ENCODE data around the gene ADARB1. TPM values are rescaled to one million over a fixed set of nuclear protein-coding genes. Genes with fewer than 3 reads are reported as not detected.

Gene ADARB1
- total and polyA plus RNA-seq, 9 donors, result 6.0 to 23.7 (median 16.3) TPM

DNA sequence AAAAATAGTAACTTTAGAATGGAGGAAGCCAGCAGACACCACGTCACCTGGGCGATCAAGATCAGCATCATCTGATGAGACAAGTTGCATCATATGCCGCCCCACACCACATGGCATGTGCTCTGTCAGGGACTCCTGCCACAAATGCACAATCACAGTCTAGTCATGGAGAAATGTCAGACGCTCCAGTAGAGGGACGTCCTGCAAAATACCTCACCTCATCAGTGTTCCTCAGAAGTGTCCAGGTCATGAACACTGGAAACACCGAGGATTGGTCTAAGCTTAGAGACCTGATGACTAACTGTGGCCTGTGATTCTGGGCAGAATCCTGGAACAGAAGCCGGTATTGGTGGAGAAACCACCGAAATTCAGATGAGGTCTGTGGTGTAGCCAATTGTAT lies 14.3 kb downstream of the ADARB1 start:
- H3K27ac ChIP-seq, result no peak overlapping the region
- H3K9me3 ChIP-seq, result no peaks in the 10 kb centered on the region
- no peaks in the 10 kb centered on the region for H3K4me1 ChIP-seq (ENCODE audit: insufficient read depth)
- intact Hi-C loops (cut with DNase I), result no loop called here
- no peak for DNase-seq
- no peaks in the 10 kb centered on the region for H3K36me3 ChIP-seq
- 94 to 96% (median 95%) methylated on average over 8 of the region's 8 CpGs for WGBS, 3 donors
- H3K4me3 ChIP-seq, result no peak overlapping the region
- TF ChIP-seq, protein P1, sequence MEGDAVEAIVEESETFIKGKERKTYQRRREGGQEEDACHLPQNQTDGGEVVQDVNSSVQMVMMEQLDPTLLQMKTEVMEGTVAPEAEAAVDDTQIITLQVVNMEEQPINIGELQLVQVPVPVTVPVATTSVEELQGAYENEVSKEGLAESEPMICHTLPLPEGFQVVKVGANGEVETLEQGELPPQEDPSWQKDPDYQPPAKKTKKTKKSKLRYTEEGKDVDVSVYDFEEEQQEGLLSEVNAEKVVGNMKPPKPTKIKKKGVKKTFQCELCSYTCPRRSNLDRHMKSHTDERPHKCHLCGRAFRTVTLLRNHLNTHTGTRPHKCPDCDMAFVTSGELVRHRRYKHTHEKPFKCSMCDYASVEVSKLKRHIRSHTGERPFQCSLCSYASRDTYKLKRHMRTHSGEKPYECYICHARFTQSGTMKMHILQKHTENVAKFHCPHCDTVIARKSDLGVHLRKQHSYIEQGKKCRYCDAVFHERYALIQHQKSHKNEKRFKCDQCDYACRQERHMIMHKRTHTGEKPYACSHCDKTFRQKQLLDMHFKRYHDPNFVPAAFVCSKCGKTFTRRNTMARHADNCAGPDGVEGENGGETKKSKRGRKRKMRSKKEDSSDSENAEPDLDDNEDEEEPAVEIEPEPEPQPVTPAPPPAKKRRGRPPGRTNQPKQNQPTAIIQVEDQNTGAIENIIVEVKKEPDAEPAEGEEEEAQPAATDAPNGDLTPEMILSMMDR (IDR thresholded peaks at IDR 0.05), result no peak
- TF ChIP-seq POLR2A (IDR thresholded peaks at IDR 0.05) (no peak), EP300 (IDR thresholded peaks at IDR 0.05) (no peak)
- H3K27me3 ChIP-seq, result no peaks in the 10 kb centered on the region

DNA sequence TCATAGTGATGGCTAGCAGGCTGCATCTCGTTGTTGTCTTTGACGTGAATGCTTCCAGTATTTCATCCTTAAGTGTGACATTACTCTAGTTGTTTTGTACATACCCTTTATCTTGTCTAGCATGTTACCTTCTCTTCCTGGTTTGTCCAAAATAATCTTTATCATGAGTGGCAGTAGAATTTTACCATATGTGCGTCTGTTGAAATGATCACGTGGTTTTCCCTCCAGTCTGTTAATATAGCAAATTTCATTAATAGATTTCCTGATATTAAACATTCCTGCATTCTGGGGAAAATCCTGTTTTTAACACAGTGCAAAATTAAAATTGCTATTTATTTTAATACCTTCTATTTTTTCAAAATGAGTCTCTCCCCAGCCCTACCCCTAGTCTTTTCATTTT lies 15.6 kb downstream of the ADARB1 start:
- H3K27me3 ChIP-seq, result no peaks in the 10 kb centered on the region
- no peaks in the 10 kb centered on the region for H3K4me1 ChIP-seq (ENCODE audit: insufficient read depth)
- H3K27ac ChIP-seq, result no peak overlapping the region
- intact Hi-C loops (cut with DNase I), result loop anchor here in 1 of 4 donors (5.0 kb wide), 1 partner anchor 37 kb away; no protein-coding TSS in a partner anchor
- no peak for DNase-seq
- no peaks in the 10 kb centered on the region for H3K9me3 ChIP-seq
- no peak overlapping the region for H3K4me3 ChIP-seq
- TF ChIP-seq EP300 (IDR thresholded peaks at IDR 0.05) (no peak), POLR2A (IDR thresholded peaks at IDR 0.05) (no peak)
- TF ChIP-seq, protein P1 (IDR thresholded peaks at IDR 0.05), result no peak
- 80 to 89% (median 85%) methylated on average over 4 of the region's 4 CpGs for WGBS, 3 donors
- H3K36me3 ChIP-seq, result no peaks in the 10 kb centered on the region

DNA sequence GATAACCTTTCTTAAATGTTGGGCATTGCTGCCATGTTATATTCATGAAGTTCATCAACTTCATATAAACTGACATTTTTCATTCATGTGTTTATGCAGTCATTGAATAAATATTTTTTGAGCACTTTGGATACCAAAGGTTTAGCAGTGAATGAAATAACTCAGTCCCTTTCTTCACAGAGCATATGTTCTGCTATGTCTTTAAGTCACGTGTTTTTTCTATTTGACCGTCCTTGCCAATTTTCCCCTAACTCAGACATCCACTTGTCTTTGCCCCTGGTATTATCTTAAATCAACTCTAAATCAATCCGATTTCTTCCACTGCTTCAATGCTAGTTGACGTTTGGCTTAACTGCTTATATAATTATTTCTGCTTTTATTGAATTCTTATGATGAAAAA lies 16.6 kb downstream of the ADARB1 start:
- TF ChIP-seq POLR2A (IDR thresholded peaks at IDR 0.05) (no peak), EP300 (IDR thresholded peaks at IDR 0.05) (no peak)
- TF ChIP-seq, protein P1 (IDR thresholded peaks at IDR 0.05), result no peak
- no peak for DNase-seq
- no peaks in the 10 kb centered on the region for H3K27me3 ChIP-seq
- H3K27ac ChIP-seq, result no peak overlapping the region
- intact Hi-C loops (cut with DNase I), result loop anchor here in 1 of 4 donors (5.0 kb wide), 1 partner anchor 36 kb away; no protein-coding TSS in a partner anchor
- no peaks in the 10 kb centered on the region for H3K4me1 ChIP-seq (ENCODE audit: insufficient read depth)
- whole genome bisulfite sequencing, 3 donors, result 82 to 91% (median 87%) methylated on average over 4 of the region's 4 CpGs
- no peaks in the 10 kb centered on the region for H3K9me3 ChIP-seq
- H3K4me3 ChIP-seq, result no peak overlapping the region
- H3K36me3 ChIP-seq, result no peaks in the 10 kb centered on the region

DNA sequence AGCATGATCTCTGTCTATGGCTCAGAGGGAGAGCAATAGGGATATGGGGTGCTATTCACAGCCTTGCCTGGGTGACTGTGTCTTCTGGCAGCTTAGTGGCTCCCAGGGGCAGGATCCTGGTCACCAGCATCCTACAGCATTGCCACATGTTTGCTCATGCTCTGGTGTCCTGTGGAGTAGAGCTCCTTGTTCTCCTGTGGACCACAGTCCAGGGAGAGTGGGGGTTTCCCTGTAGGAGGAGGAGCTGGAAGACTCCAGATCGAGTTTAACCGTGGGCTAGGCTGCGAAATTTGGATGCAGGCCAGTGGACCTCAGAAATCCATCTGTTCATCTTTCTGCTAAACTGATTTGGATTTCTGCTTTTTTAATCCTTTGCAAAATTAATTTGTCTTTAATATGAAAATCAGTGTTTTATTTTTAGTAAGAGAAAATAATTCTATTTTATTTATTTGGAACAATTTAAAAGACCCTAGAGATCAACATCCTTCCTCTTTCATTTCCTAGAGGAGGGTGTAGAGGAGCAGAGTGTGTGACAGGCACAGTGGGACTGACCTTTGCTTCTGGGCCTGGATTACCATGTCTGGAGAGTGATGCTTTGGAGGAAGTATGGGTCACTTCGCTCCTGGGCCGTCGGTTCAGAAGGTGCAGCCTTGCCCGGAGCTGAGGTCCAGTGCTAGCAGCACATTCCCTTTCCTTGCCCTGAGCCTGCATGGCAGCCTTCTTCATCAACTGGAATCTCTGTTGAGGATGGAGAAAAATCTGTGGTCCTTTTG lies 17.4 kb downstream of the ADARB1 start:
- TF ChIP-seq POLR2A (IDR thresholded peaks at IDR 0.05) (no peak), EP300 (IDR thresholded peaks at IDR 0.05) (no peak)
- TF ChIP-seq, protein P1 (IDR thresholded peaks at IDR 0.05), result no peak
- no peak for DNase-seq
- Histone ChIP-seq H3K36me3 (no peaks in the 10 kb centered on the region), H3K9me3 (no peaks in the 10 kb centered on the region), H3K4me1 (ENCODE audit: insufficient read depth) (no peaks in the 10 kb centered on the region), H3K27me3 (no peaks in the 10 kb centered on the region), H3K27ac (no peak overlapping the region), H3K4me3 (no peak overlapping the region)
- 44 to 59% (median 56%) methylated on average over 7 of the region's 7 CpGs for WGBS, 3 donors
- intact Hi-C loops (cut with DNase I), result loop anchor here in 1 of 4 donors (5.0 kb wide), 1 partner anchor 36 kb away; no protein-coding TSS in a partner anchor

Data from ovary (tissue), 9 donors.